Suppressor macrophage treated with lipopolysaccharide for 1 hour (primary cell): ENCODE data around the gene BACH2.
"Not testable (repeated sequence)": the region's sequence is repeated elsewhere in the genome, so short reads cannot be mapped to it uniquely, and the experiment has no call there.

Experiments used
- DNase-seq, 3 donors: peaks; one replicate each; pipeline ENCODE4 v3.0.0-alpha.2; 2020 to 2022

BACH2 gene

GRCh38 chr6:90209527-90209926 is 87.1 kb downstream of the BACH2 start:
- DNase-seq: no peak

GRCh38 chr6:90208690-90209089 is 88.0 kb downstream of the BACH2 start:
- DNase-seq: not testable (repeated sequence)

GRCh38 chr6:90204327-90205056 is 92.2 kb downstream of the BACH2 start:
- no peak for DNase-seq

- DNase-seq: no peak
Measured at GRCh38 chr6:90203672-90204071, 93.0 kb downstream of the BACH2 start.

- DNase-seq: no peak
Measured at GRCh38 chr6:90202156-90202555, 94.5 kb downstream of the BACH2 start.

- DNase-seq: no peak
Measured at GRCh38 chr6:90199900-90200299, 96.7 kb downstream of the BACH2 start.

GRCh38 chr6:90198758-90199425 is 97.8 kb downstream of the BACH2 start:
- DNase-seq: no peak

- peak; percentile 50 to 63 (median 61) for DNase-seq
Measured at GRCh38 chr6:90197854-90198496, 98.7 kb downstream of the BACH2 start.

- DNase-seq: no peak
Measured at GRCh38 chr6:90195094-90195829, 101.4 kb downstream of the BACH2 start.

- no peak for DNase-seq
Measured at GRCh38 chr6:90194371-90194841, 102.2 kb downstream of the BACH2 start.

GRCh38 chr6:90193359-90193758 is 103.3 kb downstream of the BACH2 start:
- DNase-seq: no peak

- DNase-seq: no peak
Measured at GRCh38 chr6:90192857-90193256, 103.8 kb downstream of the BACH2 start.

- DNase-seq: no peak
Measured at GRCh38 chr6:90190752-90191395, 105.8 kb downstream of the BACH2 start.

GRCh38 chr6:90190131-90190530 is 106.5 kb downstream of the BACH2 start:
- no peak for DNase-seq

GRCh38 chr6:90187437-90188121 is 109.1 kb downstream of the BACH2 start:
- peak in 2 of 3 donors; percentile 21 to 36 for DNase-seq

- DNase-seq: peak in 1 of 3 donors; percentile 22
Measured at GRCh38 chr6:90186637-90187371, 109.8 kb downstream of the BACH2 start.

GRCh38 chr6:90186026-90186425 is 110.6 kb downstream of the BACH2 start:
- no peak for DNase-seq

GRCh38 chr6:90184334-90185298 is 112.0 kb downstream of the BACH2 start:
- DNase-seq: no peak

- no peak for DNase-seq
Measured at GRCh38 chr6:90183587-90184333, 112.9 kb downstream of the BACH2 start.
